SKM-1 (cell line): ENCODE results near the gene PEAR1.

Experiments used
- DNase-seq: peaks from one replicate; lab custom pipeline; 2025; ENCODE audit not compliant: unreplicated experiment; lab: John Stamatoyannopoulos, UW

The PEAR1 gene

DNA sequence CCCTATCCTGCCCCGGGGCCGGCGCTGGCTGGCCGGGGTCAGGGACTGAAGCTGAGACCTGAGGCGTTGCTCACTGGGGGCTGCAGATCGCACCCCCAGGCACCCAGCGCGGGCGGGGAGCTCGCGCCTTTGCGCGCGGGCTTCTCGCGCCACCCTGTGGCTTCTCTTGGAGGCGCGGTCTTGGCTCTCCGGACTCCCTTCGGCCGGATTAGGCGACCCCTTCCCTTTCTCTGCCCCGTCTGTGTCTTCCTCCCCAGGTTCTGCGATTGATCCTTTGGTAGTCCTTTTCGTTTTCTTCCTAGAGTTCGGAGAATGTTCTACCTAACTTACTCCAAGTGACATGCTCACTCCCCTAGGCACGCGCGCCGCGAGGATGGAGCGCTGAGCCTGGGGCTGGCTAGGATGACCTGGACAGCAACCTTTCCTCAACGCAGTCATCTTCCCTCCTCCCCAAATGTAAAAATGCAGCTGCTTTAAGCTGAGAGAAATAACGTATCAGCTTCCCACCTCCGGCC lies 33.3 kb upstream of the PEAR1 start:
- no peak for DNase-seq

DNA sequence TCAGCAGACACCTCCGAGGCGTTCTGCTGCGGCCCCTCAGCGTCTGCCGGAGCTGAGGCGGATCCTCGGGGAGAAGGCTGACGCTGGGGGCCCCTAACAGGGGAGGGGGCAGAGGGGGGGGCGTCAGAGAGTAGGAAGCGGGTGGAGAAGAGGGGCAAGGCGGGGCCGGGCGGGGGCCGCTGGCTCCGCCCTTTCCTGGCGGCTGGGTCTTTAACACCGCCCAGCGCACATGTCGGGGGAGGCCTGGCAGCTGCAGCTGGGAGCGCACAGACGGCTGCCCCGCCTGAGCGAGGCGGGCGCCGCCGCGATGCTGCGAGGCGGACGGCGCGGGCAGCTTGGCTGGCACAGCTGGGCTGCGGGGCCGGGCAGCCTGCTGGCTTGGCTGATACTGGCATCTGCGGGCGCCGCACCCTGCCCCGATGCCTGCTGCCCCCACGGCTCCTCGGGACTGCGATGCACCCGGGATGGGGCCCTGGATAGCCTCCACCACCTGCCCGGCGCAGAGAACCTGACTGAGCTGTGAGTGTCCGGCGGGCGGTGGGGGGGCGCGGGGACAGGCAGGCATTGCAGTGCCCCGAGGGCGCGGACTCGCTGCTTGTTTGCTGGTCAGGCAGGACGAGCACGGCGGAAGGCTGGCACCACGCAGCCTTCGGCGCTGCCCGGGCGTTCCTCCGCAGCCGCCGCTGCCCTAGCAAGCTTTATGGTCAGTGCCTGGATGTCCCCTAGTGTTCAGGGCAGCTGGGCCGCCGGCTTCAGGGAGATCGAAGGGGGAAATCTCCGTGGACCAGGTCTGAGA lies 32.7 kb upstream of the PEAR1 start, which contains the start of gene NTRK1:
TSS of gene NTRK1 (plus strand) at position 238 of the 796 bp plus-strand sequence. CDS start at position 308, 70 bp downstream.
- no peak for DNase-seq

DNA sequence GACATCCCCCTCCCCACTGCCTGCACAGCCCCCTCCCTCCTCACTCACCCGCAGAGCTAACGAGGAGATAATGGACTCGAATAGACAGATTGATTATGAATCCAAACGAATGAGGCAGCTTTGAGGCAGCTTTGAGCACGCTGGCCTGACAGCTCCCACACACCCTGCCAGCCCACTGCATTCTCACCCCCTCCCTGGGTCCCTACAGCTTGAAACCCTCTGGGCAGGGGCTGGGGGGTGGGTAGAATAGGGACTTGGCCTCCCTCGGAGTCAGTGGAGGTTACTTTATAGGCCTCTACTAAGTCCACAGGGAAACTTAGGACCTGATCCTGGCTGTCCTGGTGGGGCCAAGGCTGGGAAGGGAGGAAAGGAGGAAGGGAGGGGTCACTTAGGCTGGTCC lies 30.9 kb upstream of the PEAR1 start:
- no peak for DNase-seq

DNA sequence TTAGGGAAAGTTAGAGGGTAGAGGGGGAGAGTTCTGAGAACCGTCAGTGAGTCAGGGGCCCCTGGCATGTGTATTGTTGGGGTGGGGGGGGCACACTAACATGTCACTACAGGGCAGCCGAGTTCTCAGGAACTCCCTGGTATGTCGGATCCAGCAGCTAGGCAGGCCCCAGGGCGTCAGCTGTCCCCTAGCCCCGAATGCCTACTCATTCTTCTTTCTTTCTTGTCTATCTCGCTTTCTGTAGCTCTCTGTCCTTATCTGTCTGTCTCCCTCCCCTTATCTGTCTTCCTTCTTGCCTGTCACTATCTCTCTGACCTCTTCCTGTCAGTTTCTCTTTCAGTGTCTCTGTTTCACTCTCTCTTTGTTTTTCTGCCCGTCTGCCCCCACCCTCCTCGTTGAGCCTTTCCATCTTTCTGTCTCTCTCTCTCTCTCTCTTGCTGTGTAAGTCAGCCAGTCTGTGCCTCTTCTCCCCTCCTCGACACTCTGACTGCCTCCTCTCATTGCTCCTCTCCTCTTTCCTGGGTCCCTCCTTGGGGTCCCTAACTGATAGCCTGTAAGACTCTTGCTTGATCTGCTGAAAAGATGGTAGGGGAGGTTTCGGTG lies 30.4 kb upstream of the PEAR1 start:
- DNase-seq, result no peak

DNA sequence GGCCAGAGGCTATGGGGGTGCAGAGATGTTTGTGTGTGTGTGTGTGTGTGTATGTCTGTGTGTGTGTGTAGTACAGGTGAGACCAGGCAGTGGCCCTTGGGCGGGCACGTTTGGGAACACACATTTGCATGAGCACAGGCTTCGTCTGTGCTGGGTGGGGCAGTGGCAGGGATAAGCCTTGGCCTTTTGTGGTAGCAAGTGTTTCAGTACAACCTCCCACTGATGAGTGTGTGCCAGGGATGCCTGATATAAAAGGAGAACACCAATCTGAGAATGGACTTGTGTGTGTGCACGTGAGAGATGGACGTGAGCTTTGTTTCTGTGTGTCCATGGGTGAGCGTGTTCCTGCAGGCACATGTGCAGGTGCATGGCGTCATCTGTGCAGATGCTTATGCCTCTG lies 29.9 kb upstream of the PEAR1 start:
- no peak for DNase-seq

DNA sequence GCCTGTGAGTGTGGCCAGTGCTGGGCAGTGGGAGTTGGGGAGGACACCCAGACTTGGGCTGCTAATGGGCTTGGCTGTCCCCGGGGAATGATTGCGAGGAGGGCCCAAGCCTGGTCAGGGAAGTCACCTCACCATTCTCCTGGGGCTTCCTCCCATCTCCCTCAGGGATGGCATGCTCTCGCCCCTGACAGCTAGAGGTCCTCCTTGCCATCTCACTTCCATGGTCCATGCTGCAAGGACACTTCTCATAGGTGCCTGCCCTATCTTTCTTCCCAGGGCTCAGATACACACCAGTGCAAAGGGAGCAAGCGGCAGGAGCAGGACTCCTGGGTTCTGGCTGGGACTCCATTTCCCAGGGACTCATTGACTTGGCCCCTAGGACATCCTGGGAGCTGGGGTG lies 28.7 kb upstream of the PEAR1 start:
- no peak for DNase-seq

DNA sequence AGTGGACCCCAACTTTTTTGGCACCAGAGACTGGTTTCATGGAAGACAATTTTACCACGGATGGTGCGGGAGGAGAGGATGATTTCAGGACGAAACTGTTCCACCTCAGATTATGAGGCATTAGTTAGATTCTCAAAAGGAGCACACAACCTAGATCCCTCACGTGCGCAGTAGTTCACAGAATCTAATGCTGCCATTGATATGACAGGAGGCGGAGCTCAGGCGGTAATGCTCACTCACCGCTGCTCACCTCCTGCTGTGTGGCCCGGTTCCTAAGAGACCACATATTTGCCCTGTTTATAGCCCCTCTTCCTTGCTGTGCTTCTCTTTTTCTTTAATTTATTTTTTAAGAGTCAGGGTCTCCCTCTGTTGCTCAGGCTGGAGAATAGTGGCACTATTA lies 28.3 kb upstream of the PEAR1 start:
- no peak for DNase-seq

DNA sequence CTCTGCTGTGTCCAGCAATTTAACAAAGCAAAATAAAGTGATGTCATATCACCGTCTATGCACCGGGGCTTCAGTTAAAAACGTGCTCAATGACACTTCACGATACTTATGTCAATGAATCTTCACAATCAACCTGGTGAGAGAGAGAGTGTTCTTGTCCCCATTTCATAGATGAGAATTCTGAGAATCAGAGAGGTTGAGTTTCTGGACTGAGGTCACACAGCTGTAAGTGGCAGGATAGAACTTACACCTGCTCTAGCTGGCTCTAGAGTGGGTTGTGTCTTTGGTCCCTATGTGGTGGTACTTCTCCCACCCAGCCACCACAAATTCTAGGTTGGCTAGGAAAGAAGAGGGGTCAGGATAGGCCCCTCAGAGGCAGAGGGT lies 27.7 kb upstream of the PEAR1 start:
- no peak for DNase-seq

DNA sequence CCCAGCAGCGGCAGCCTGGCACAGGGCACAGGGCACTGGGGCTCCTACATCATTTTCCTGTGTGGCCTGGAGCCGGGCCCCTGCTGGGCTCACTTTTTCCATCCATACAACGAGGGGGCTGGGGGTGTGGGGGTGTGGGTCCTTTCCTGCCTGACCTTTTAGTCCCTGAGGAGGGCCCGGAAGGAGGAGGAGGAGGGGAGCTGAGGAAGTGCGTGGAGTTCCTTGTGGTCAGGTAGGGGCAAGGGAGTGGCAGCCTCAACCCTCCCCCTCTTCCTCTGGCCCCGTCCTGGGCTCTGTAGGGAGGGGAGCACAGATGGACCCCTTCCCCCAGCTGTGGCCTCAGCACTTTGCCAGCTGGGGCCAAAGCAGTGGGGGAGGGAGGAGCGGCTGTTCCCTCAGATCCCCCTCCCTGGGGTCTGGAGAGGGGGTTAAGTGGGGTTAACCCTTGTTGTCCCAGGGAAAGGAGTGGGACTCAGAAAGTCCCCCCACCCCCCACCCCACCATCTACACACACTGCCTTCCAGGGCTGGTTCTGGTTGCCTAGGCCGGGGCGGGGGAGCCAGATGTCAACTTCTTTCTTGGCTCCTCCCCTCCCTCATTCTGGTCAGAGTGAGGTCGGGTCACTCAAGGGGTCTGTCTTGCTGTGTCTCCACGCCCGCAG lies 27.1 kb upstream of the PEAR1 start:
- no peak for DNase-seq

DNA sequence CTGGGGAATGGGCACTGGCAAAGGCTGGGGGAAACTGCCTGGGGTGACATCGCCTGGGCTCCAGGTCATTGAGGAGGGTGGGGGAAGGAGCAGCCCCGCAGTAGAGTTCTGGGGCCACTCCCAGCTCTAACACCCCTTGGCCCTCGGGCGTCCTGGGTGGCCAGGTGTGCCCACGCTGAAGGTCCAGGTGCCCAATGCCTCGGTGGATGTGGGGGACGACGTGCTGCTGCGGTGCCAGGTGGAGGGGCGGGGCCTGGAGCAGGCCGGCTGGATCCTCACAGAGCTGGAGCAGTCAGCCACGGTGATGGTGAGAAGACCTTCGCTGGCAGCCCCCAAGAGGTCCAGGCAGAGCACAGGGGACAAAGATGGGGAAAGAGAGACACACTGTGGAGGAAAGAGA lies 25.2 kb upstream of the PEAR1 start:
- DNase-seq, result no peak

DNA sequence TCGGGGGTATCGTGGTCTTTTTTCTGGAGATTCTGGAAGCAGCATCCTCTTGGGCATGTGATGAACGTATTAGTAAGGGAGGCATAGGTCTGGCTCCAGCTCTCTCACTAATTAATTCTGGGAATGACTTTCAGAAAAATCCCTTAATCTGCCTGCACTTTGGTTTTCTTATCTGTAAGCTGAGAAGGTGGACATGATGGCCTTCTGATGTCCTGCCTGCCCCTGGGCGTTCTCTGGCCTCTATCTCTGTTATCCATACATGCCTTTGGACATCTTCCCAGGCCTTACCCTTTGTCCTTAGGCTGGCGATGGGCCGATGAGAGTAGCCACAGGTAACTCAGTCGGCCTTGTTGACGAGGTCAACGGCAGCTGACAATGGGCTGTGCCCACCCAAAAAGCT lies 24.1 kb upstream of the PEAR1 start:
- DNase-seq, result no peak

DNA sequence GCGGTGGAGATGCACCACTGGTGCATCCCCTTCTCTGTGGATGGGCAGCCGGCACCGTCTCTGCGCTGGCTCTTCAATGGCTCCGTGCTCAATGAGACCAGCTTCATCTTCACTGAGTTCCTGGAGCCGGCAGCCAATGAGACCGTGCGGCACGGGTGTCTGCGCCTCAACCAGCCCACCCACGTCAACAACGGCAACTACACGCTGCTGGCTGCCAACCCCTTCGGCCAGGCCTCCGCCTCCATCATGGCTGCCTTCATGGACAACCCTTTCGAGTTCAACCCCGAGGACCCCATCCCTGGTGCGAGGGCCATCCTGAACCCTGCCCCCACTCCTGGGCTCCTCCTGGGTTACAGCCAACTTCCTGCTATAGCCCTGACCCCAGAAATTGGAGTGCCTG lies 19.9 kb upstream of the PEAR1 start:
- DNase-seq, result no peak

DNA sequence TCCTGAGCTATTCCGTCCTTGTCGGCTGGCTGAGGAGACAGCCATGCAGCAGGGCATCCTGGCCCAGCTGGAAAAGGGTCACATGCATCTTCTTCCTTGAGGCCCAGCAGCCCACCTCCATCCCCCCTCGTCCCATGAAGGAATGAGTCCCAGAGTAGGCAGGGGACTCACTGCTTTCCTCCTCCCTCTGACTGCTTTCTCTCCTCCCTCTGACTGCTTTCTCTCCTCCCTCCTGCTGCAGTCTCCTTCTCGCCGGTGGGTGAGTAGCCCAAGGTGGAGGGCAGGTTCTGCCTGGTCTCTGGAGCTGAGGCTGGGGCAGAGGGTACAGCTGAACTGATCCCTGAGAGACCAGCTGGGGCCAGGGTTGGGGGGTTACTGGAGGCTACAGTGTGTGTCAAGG lies 19.4 kb upstream of the PEAR1 start:
- DNase-seq, result no peak

DNA sequence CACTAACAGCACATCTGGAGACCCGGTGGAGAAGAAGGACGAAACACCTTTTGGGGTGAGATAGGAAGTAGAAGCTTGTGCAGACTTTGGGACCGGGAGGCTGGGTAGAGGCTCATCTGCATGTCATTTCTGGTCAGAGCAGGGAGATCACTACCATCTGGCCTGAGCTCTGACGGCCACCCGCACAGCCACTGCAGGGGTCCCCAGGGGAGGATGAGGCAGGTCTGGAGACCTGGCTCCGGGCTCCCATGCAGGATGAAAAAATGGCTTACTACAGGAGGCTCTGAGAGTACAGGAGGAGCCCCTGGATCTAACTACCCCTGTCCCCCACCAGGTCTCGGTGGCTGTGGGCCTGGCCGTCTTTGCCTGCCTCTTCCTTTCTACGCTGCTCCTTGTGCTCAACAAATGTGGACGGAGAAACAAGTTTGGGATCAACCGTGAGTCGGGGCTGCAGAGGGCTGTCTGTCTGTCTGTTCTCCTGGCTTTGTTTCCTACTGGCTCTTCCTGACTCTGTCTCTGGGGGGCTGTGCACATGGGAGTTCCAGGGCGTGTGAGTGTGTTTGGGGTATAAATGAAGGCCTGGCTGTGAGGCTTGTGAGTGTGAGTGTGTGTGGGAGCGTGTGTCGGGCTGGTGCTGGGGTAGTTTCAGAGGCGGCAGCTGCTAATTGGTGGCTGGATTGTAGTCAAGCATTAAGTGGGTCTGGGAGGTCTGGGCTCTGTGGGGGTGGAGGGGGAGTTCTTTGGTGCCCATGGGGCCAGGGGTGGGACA lies 18.8 kb upstream of the PEAR1 start:
- DNase-seq, result no peak

DNA sequence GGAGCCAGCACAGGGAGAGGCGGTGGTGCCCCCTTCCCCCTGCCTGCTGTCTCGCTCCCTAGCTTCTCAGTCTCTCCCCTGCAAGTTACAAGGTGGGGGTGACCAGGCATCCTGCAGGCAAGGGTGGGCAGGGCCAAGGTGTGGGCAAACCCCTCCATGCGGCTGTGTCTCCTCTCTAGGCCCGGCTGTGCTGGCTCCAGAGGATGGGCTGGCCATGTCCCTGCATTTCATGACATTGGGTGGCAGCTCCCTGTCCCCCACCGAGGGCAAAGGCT lies 18.2 kb upstream of the PEAR1 start:
- DNase-seq, result no peak

DNA sequence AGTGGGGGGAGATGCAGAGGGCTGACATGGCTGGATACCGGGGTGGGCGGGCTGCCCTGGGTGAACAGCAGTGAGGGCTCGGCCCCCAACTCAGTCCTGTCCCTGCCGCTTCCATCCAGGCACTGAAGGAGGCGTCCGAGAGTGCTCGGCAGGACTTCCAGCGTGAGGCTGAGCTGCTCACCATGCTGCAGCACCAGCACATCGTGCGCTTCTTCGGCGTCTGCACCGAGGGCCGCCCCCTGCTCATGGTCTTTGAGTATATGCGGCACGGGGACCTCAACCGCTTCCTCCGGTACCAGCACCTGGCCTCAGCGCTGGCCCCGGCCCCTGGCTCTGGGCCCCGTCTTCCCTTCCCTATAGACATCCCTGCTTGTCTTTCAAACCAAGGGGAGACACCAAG lies 17.2 kb upstream of the PEAR1 start:
- DNase-seq, result no peak

DNA sequence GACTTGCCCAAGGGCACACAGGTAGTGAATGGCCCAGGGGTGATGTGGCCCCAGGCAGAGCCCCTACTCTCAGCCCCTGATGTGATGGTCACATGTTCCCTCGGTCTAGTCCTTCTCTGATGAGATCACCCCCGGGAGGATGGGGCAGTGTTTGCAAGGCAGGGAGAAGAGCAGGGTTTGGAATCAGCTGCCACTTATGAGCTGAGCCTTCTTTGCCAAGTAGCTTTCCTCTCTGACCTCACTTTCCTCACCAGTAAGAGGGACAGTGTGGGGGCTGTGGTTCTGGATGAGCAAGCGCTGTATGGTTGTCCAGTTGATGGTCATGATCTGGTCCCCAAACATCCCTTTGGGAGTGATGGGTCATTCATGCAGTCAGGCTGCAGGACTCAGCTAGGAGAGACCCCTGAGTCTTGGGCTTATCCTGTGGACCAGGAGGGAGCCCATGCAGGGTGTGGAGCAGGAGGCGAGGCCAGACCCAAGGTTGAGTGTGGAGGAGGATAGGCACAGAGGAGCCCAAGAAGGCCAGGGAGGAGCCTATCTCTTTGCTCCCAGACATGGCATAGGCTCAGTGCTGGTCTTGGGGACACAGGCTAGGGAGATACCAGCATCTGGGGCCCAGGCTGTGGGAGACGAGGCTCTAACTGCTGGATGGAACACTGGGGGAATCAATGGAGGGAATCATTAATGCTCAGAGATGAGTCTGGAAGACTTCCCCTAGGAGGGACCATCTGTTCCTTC lies 15.9 kb upstream of the PEAR1 start:
- DNase-seq, result no peak

DNA sequence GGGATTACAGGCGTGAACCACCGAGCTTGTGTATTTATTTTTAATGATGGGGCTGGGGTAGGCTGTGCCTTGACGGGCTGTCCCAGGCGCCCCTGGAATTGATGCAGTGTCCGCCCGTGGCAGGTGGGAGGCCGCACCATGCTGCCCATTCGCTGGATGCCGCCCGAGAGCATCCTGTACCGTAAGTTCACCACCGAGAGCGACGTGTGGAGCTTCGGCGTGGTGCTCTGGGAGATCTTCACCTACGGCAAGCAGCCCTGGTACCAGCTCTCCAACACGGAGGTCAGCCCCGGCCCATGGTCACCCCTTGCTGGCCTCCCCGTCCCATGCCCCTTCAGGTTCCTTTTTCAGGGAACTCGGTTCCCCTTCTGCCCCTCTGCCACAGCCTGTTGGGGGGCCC lies 13.6 kb upstream of the PEAR1 start:
- DNase-seq, result no peak

DNA sequence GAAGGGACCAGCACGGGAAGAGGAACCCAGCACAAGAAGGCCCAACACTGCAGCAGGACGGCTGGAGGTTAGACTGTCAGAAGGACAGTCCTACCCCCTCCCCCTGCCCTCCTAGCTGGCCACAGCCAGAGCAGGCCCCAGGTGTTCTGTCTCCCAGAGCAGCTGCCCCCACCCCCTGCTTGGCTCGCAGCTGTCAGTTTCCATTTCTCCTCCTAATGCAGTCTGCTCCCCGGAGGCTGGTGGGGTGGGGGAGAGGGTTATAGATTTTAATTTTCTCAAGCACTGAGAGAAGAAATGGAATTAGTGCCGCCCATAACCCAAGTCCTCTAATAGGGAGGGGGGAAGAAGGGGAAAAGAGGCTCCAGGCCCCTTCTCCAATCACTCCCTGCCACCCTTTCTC lies 13.0 kb upstream of the PEAR1 start:
- no peak for DNase-seq

DNA sequence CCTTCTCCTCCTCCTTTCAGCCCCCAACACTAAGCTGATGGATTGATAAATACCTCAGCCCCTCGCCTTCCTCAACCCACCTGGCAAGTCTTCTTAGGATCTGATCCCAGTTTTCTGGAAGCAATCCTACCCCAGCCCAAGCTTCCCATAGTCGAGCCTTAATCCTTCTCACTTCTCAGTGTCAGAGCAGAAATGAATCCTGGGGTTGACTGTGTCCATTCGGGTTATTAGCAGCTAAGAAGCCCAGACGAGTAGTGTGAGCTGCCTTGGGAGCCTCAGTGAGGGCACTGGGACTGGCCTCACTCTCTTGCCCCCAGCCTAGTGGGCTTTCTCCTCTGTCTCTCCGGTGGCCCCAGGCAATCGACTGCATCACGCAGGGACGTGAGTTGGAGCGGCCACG lies 12.4 kb upstream of the PEAR1 start:
- DNase-seq, result no peak

DNA sequence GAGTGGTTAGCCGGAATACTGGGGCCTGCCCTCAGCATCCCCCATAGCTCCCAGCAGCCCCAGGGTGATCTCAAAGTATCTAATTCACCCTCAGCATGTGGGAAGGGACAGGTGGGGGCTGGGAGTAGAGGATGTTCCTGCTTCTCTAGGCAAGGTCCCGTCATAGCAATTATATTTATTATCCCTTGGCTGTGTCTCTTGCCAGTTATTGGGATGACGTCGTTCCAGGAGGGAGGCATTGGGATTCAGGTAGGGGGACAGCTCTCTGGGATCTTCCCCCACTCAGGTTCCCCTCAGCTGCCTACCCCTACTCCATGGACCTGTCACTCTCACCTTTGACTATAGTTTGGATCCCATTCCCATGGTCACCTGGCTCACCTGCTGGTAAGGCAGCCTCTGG lies 11.9 kb upstream of the PEAR1 start:
- no peak for DNase-seq
